GM19467 (cell line): ENCODE results near the gene ANKIB1.

ENCODE experiments used
- ATAC-seq: cut with Tn5 transposase; IDR thresholded peaks from one replicate; pipeline ENCODE4 v1.9.1; 2021; ENCODE audit warnings: mild to moderate bottlenecking, moderate library complexity; ENCODE audit not compliant: unreplicated experiment

ANKIB1 gene

GRCh38 chr7:92260248-92260781 is 14.5 kb downstream of the ANKIB1 start:
- no peak for ATAC-seq

GRCh38 chr7:92266415-92267241 is 20.9 kb downstream of the ANKIB1 start:
- no peak for ATAC-seq

GRCh38 chr7:92268921-92269320 is 23.1 kb downstream of the ANKIB1 start:
- ATAC-seq = no peak

- no peak for ATAC-seq
Observed at GRCh38 chr7:92275327-92275726, 29.6 kb downstream of the ANKIB1 start.

GRCh38 chr7:92276460-92276864 is 30.7 kb downstream of the ANKIB1 start:
- ATAC-seq = peak; percentile 70

- ATAC-seq = no peak
Observed at GRCh38 chr7:92279396-92280031, 33.7 kb downstream of the ANKIB1 start.

GRCh38 chr7:92281031-92281430 is 35.3 kb downstream of the ANKIB1 start:
- ATAC-seq = no peak

- ATAC-seq = no peak
Observed at GRCh38 chr7:92282221-92282814, 36.5 kb downstream of the ANKIB1 start.

GRCh38 chr7:92282930-92283329 is 37.2 kb downstream of the ANKIB1 start:
- no peak for ATAC-seq

GRCh38 chr7:92289321-92289720 is 43.5 kb downstream of the ANKIB1 start:
- no peak for ATAC-seq

GRCh38 chr7:92292981-92293380 is 47.2 kb downstream of the ANKIB1 start:
- no peak for ATAC-seq

GRCh38 chr7:92293896-92294590 is 48.3 kb downstream of the ANKIB1 start:
- no peak for ATAC-seq

GRCh38 chr7:92295391-92295790 is 49.6 kb downstream of the ANKIB1 start:
- no peak for ATAC-seq

- no peak for ATAC-seq
Observed at GRCh38 chr7:92296235-92296634, 50.5 kb downstream of the ANKIB1 start.

- no peak for ATAC-seq
Observed at GRCh38 chr7:92296880-92297445, 51.2 kb downstream of the ANKIB1 start.

GRCh38 chr7:92297736-92298135 is 52.0 kb downstream of the ANKIB1 start:
- no peak for ATAC-seq

- ATAC-seq = no peak
Observed at GRCh38 chr7:92303761-92304160, 58.0 kb downstream of the ANKIB1 start.

GRCh38 chr7:92304406-92304893 is 58.7 kb downstream of the ANKIB1 start:
- ATAC-seq = no peak

- ATAC-seq = no peak
Observed at GRCh38 chr7:92306153-92306552, 60.4 kb downstream of the ANKIB1 start.

GRCh38 chr7:92313055-92313454 is 67.3 kb downstream of the ANKIB1 start:
- no peak for ATAC-seq

- no peak for ATAC-seq
Observed at GRCh38 chr7:92319243-92319642, 73.5 kb downstream of the ANKIB1 start.
